SK-N-SH (cell line): ENCODE data around the gene NME9. TPM values are rescaled to one million over a fixed set of nuclear protein-coding genes. Genes with fewer than 3 reads are reported as not detected.

Experiments
- CTCF ChIA-PET: fragments of 300-600, 350-600 bp; formaldehyde crosslinking; extraction: SDS; loops from one replicate; lab custom pipeline; 2021; lab: Yijun Ruan, JAX
- POLR2A ChIA-PET: fragments of 350-600 bp; sonication (Branson Sonifier 250); formaldehyde crosslinking; extraction: SDS; loops from one replicate; lab custom pipeline; 2020; ENCODE audit warnings: antibody characterized with exemption, inconsistent platforms; lab: Yijun Ruan, JAX
- DNase-seq: peaks from one replicate; pipeline ENCODE4 v3.0.0; 2012
- H2AFZ ChIP-seq: fragments of 200-600 bp; sonication (generic); 2 replicates; pipeline ENCODE4 v1.8.1; 2016; ENCODE audit warnings: antibody characterized with exemption, mild to moderate bottlenecking, low read depth
- H3F3A ChIP-seq: fragments of 200-600 bp; sonication (generic); replicated peaks from 2 replicates; pipeline ENCODE3; 2016; ENCODE audit warnings: antibody characterized with exemption, mild to moderate bottlenecking; ENCODE audit not compliant: insufficient read depth
- H3K27ac ChIP-seq, 2 experiments: fragments of 200-500 bp in 1 of 2; fragments of 200-600 bp in 1 of 2; sonication (Bioruptor generic) in 1 of 2; sonication (generic), shearing (Covaris generic) in 1 of 2; 2 replicates each; pipeline versions ENCODE4 v1.5.1 to v1.6.1; 2014 to 2016; ENCODE audit warnings: low read depth in 2 of 2, inconsistent platforms in 1 of 2, low read length in 1 of 2, mild to moderate bottlenecking in 1 of 2, mixed read lengths in 1 of 2
- H3K27me3 ChIP-seq: fragments of 200-600 bp; sonication (generic), shearing (Covaris generic); 2 replicates; pipeline ENCODE4 v1.6.1; 2016; ENCODE audit warnings: mixed run types; ENCODE audit not compliant: insufficient read depth
- H3K36me3 ChIP-seq, 2 experiments: fragments of 200-500 bp in 1 of 2; fragments of 200-600 bp in 1 of 2; sonication (Bioruptor generic) in 1 of 2; sonication (generic) in 1 of 2; replicated peaks in 1 of 2; 2 replicates each; pipeline versions ENCODE3 to v1.5.1; 2014 to 2016; ENCODE audit warnings: low read length in 1 of 2, mild to moderate bottlenecking in 1 of 2; ENCODE audit not compliant: insufficient read depth in 2 of 2, control insufficient read depth in 1 of 2
- H3K4me1 ChIP-seq, 2 experiments: fragments of 200-500 bp in 1 of 2; fragments of 200-600 bp in 1 of 2; sonication (Bioruptor generic) in 1 of 2; sonication (generic), shearing (Covaris generic) in 1 of 2; 2 replicates each; pipeline versions ENCODE4 v1.5.1 to v1.6.1; 2014 to 2016; ENCODE audit warnings: low read depth in 1 of 2, low read length in 1 of 2, mixed run types in 1 of 2; ENCODE audit not compliant: insufficient read depth in 2 of 2, control insufficient read depth in 1 of 2
- H3K4me2 ChIP-seq: fragments of 200-600 bp; sonication (generic), shearing (Covaris generic); 2 replicates; pipeline ENCODE4 v1.6.1; 2017; ENCODE audit warnings: mixed run types
- H3K4me3 ChIP-seq, 2 experiments: fragments of 200-500 bp in 1 of 2; fragments of 200-600 bp in 1 of 2; sonication (Bioruptor generic) in 1 of 2; sonication (generic), shearing (Covaris generic) in 1 of 2; 2 replicates each; pipeline versions ENCODE4 v1.5.1 to v1.8.1; 2014 to 2016; ENCODE audit warnings: low read depth in 2 of 2, inconsistent platforms in 1 of 2, low read length in 1 of 2, mild to moderate bottlenecking in 1 of 2, mixed read lengths in 1 of 2, moderate library complexity in 1 of 2
- H3K79me2 ChIP-seq: fragments of 200-600 bp; sonication (generic); 2 replicates; pipeline ENCODE4 v1.8.1; 2017; ENCODE audit warnings: mild to moderate bottlenecking; ENCODE audit not compliant: insufficient read depth
- H3K9ac ChIP-seq: fragments of 200-600 bp; sonication (generic); 2 replicates; pipeline ENCODE4 v1.6.1; 2017; ENCODE audit warnings: mixed run types
- H3K9me2 ChIP-seq: fragments of 200-600 bp; sonication (generic); 2 replicates; pipeline ENCODE4 v1.6.1; 2017; ENCODE audit warnings: mixed run types
- H3K9me3 ChIP-seq: fragments of 200-600 bp; sonication (generic); 2 replicates; pipeline ENCODE4 v1.6.1; 2017; ENCODE audit warnings: mixed run types, mild to moderate bottlenecking, moderate library complexity
- H4K20me1 ChIP-seq: fragments of 200-600 bp; sonication (generic); 2 replicates; pipeline ENCODE4 v1.6.1; 2017; ENCODE audit warnings: mild to moderate bottlenecking, mixed run types; ENCODE audit not compliant: insufficient read depth
- CHD2 ChIP-seq: fragments of 150-350 bp; IDR thresholded peaks from 2 replicates; pipeline ENCODE4 v1.6.1; 2018; ENCODE audit warnings: low read length; ENCODE audit not compliant: partially characterized antibody
- ELF1 ChIP-seq: IDR thresholded peaks from 2 replicates; pipeline ENCODE4 v1.4.0; 2012
- EP300 ChIP-seq, 2 experiments: IDR thresholded peaks; 2 replicates each; pipeline versions ENCODE4 v1.4.0 to v1.6.1; 2012; ENCODE audit warnings: borderline replicate concordance in 1 of 2, low read depth in 1 of 2, low read length in 1 of 2
- EZH2phosphoT487 ChIP-seq: fragments of 200-600 bp; sonication (generic); IDR thresholded peaks from 2 replicates; pipeline ENCODE4 v1.6.1; 2017; ENCODE audit warnings: low read depth, mixed run types, mild to moderate bottlenecking, antibody characterized with exemption, moderate library complexity, borderline replicate concordance
- FOSL2 ChIP-seq: IDR thresholded peaks from 2 replicates; pipeline ENCODE4 v1.4.0; 2012; ENCODE audit warnings: low read depth, mild to moderate bottlenecking, moderate library complexity, borderline replicate concordance
- FOXJ3 ChIP-seq: sonication (generic); formaldehyde crosslinking; IDR thresholded peaks from 2 replicates; pipeline ENCODE4 v1.5.1; 2020; ENCODE audit warnings: mild to moderate bottlenecking, missing genetic modification reagents
- FOXM1 ChIP-seq: IDR thresholded peaks from 2 replicates; pipeline ENCODE4 v1.4.0; 2012; ENCODE audit warnings: low read depth, mild to moderate bottlenecking
- GABPA ChIP-seq: IDR thresholded peaks from 2 replicates; pipeline ENCODE4 v1.4.0; 2012; ENCODE audit warnings: low read depth, mild to moderate bottlenecking
- GATA2 ChIP-seq: sonication (generic); formaldehyde crosslinking; IDR thresholded peaks from 2 replicates; pipeline ENCODE4 v1.5.0; 2020; ENCODE audit warnings: mild to moderate bottlenecking, missing genetic modification reagents
- JUND ChIP-seq: IDR thresholded peaks from 2 replicates; pipeline ENCODE4 v1.4.0; 2012
- NFIC ChIP-seq: IDR thresholded peaks from 2 replicates; pipeline ENCODE4 v1.4.0; 2012; ENCODE audit warnings: borderline replicate concordance
- POLR2AphosphoS5 ChIP-seq: IDR thresholded peaks from 2 replicates; pipeline ENCODE4 v1.6.1; 2012; ENCODE audit warnings: low read depth, low read length
- RFX5 ChIP-seq: IDR thresholded peaks from 2 replicates; pipeline ENCODE4 v1.6.1; 2012; ENCODE audit warnings: mild to moderate bottlenecking, improper control_type of control experiment, low read length
- RXRA ChIP-seq: IDR thresholded peaks from 2 replicates; pipeline ENCODE4 v1.4.0; 2012; ENCODE audit warnings: low read depth, mild to moderate bottlenecking, borderline replicate concordance
- SIN3A ChIP-seq: IDR thresholded peaks from 2 replicates; pipeline ENCODE4 v1.6.1; 2012; ENCODE audit warnings: low read depth, mild to moderate bottlenecking, low read length, moderate library complexity, borderline replicate concordance
- TAF1 ChIP-seq: IDR thresholded peaks from 2 replicates; pipeline ENCODE4 v1.6.1; 2012; ENCODE audit warnings: low read depth, mild to moderate bottlenecking, low read length, moderate library complexity, borderline replicate concordance
- YY1 ChIP-seq: IDR thresholded peaks from 2 replicates; pipeline ENCODE4 v1.4.0; 2012; ENCODE audit warnings: low read depth, mild to moderate bottlenecking
- ZBTB33 ChIP-seq: IDR thresholded peaks from 2 replicates; pipeline ENCODE4 v1.4.0; 2012; ENCODE audit warnings: low read depth, borderline replicate concordance
- WGBS: methylation state at CpG from one replicate; pipeline ENCODE4 v1.1.6; 2017; ENCODE audit warnings: low lambda C conversion rate; 5-methylcytosine and 5-hydroxymethylcytosine counted together
- polyA plus RNA-seq, 3 experiments: library from polyadenylated mRNA; depleted of rRNA; stranded (reverse); fragments of >200 nt; gene quantifications; 2 replicates each; pipeline ENCODE4 v1.2.3, GENCODE V29; 2012
- TF ChIP-seq, protein P1 (sequence below): IDR thresholded peaks from 2 replicates; pipeline ENCODE4 v1.4.0; 2012; ENCODE audit warnings: low read depth
- TF ChIP-seq, protein P2 (sequence below): IDR thresholded peaks from 2 replicates; pipeline ENCODE4 v1.4.0; 2012; ENCODE audit warnings: low read depth, borderline replicate concordance

NME9 gene
- polyA plus RNA-seq, 1 of the 3 experiments (the other 2 are of a cell fraction): 0.43 TPM

- no peak for TF ChIP-seq POLR2AphosphoS5
- TF ChIP-seq CHD2: no peak
- TF ChIP-seq TAF1: no peak
- TF ChIP-seq GABPA: no peak
- TF ChIP-seq SIN3A: no peak
- TF ChIP-seq, protein P1, sequence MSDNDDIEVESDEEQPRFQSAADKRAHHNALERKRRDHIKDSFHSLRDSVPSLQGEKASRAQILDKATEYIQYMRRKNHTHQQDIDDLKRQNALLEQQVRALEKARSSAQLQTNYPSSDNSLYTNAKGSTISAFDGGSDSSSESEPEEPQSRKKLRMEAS: no peak
- TF ChIP-seq FOXJ3: no peak
These were observed 35.6 kb upstream of the NME9 start (continued) for GRCh38 chr3:138365253-138365555.

- CTCF ChIA-PET: interaction anchor here (0.9 to 1.2 kb wide), 3 partner anchors 12 to 551 kb away, joined by 3 to 4 read pairs (median 3); no protein-coding TSS in a partner anchor
These were observed 35.0 kb upstream of the NME9 start for GRCh38 chr3:138364356-138365252.

GRCh38 chr3:138363322-138363721 is 33.7 kb upstream of the NME9 start:
- Histone ChIP-seq H4K20me1 (no peaks in the 10 kb centered on the region), H3K4me3 (no peak overlapping the region), H3K36me3 (no peaks in the 10 kb centered on the region), H2AFZ (no peak overlapping the region), H3K4me1 (no peaks in the 10 kb centered on the region; a peak in 1 of 4 replicates), H3K27me3 (no peaks in the 10 kb centered on the region), H3K27ac (no peak overlapping the region), H3K9me3 (no peaks in the 10 kb centered on the region), H3K9ac (no peak overlapping the region), H3K9me2 (no peaks in the 10 kb centered on the region), H3K79me2 (no peaks in the 10 kb centered on the region), H3K4me2 (no peak overlapping the region), H3F3A (no peaks in the 10 kb centered on the region)
- CTCF ChIA-PET: interaction anchor here (0.8 to 1.2 kb wide), 3 partner anchors 16 to 553 kb away, joined by 3 to 4 read pairs (median 3); no protein-coding TSS in a partner anchor
- 95% methylated on average over 4 of the region's 4 CpGs for WGBS
- no peak for DNase-seq
- POLR2A ChIA-PET: no interaction called here
- no peak for TF ChIP-seq NFIC
- no peak for TF ChIP-seq EZH2phosphoT487
- TF ChIP-seq, protein P1: no peak
- no peak for TF ChIP-seq ELF1
- TF ChIP-seq RXRA: no peak
- no peak for TF ChIP-seq EP300 (IDR thresholded peaks at IDR 0.05; ENCODE audit: borderline replicate concordance in 1 of 2, low read depth in 1 of 2, low read length in 1 of 2)
- TF ChIP-seq, protein P2, sequence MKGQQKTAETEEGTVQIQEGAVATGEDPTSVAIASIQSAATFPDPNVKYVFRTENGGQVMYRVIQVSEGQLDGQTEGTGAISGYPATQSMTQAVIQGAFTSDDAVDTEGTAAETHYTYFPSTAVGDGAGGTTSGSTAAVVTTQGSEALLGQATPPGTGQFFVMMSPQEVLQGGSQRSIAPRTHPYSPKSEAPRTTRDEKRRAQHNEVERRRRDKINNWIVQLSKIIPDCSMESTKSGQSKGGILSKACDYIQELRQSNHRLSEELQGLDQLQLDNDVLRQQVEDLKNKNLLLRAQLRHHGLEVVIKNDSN: no peak
- TF ChIP-seq YY1: no peak
- no peak for TF ChIP-seq JUND
- no peak for TF ChIP-seq FOSL2
- TF ChIP-seq ZBTB33: no peak
- TF ChIP-seq GABPA: no peak

More at GRCh38 chr3:138364356-138365252, 35.0 kb upstream of the NME9 start:
- H3F3A ChIP-seq: no peaks in the 10 kb centered on the region
- H3K4me2 ChIP-seq: no peak overlapping the region
- H3K27me3 ChIP-seq: no peaks in the 10 kb centered on the region
- DNase-seq: no peak
- H3K36me3 ChIP-seq: no peaks in the 10 kb centered on the region
- POLR2A ChIA-PET: interaction anchor here (0.9 kb wide), 1 partner anchor 17 kb away, joined by 3 read pairs; the partner anchor contains the start of gene MRAS
- WGBS: 92% methylated on average over 3 of the region's 6 CpGs
- no peak overlapping the region for H3K9ac ChIP-seq
- no peaks in the 10 kb centered on the region for H3K9me2 ChIP-seq
- H3K27ac ChIP-seq: no peak overlapping the region
- H3K4me1 ChIP-seq: no peaks in the 10 kb centered on the region; a peak in 1 of 4 replicates
- H3K9me3 ChIP-seq: no peaks in the 10 kb centered on the region
- no peaks in the 10 kb centered on the region for H3K79me2 ChIP-seq
- no peak overlapping the region for H2AFZ ChIP-seq
- no peak overlapping the region for H3K4me3 ChIP-seq
- H4K20me1 ChIP-seq: no peaks in the 10 kb centered on the region
- TF ChIP-seq GATA2 (no peak), FOXJ3 (no peak), FOSL2 (no peak), FOXM1 (no peak), TAF1 (no peak), YY1 (no peak), RXRA (no peak), ELF1 (no peak), RFX5 (no peak), JUND (no peak)
- TF ChIP-seq, protein P2: no peak
